HEK293 (cell line): ENCODE data around the gene PHF10.

Source experiments
- CTCF ChIA-PET: fragments of 350-600 bp; formaldehyde crosslinking; extraction: SDS; loops from one replicate; lab custom pipeline; 2021; ENCODE audit warnings: antibody characterized with exemption; lab: Yijun Ruan, JAX
- POLR2A ChIA-PET: fragments of 300-600 bp; formaldehyde crosslinking; extraction: SDS; loops from one replicate; lab custom pipeline; 2020; ENCODE audit warnings: antibody characterized with exemption, inconsistent platforms; lab: Yijun Ruan, JAX
- H3K27ac ChIP-seq: fragments of 200-500 bp; sonication (Bioruptor generic); 2 replicates; pipeline ENCODE4 v1.5.1; 2014; ENCODE audit warnings: low read depth, low read length, control low read depth, inconsistent platforms; ENCODE audit errors: extremely low read depth
- H3K36me3 ChIP-seq, 2 experiments: fragments of 200-500 bp in 1 of 2; sonication (Bioruptor generic) in 1 of 2; 1 replicate in 1 of 2; 2 replicates in 1 of 2; pipeline ENCODE4 v1.5.1; 2014 to 2017; ENCODE audit warnings: inconsistent platforms in 2 of 2, low read length in 2 of 2; ENCODE audit not compliant: control insufficient read depth in 2 of 2, insufficient read depth in 1 of 2
- H3K4me1 ChIP-seq: fragments of 200-500 bp; sonication (Bioruptor generic); 2 replicates; pipeline ENCODE4 v1.5.1; 2014; ENCODE audit warnings: mild to moderate bottlenecking, low read length, inconsistent platforms; ENCODE audit not compliant: control insufficient read depth, insufficient read depth
- H3K4me3 ChIP-seq: 2 replicates; pipeline ENCODE4 v1.5.1; 2011; ENCODE audit warnings: low read depth, mild to moderate bottlenecking, control low read depth, low read length, moderate library complexity
- H3K9me3 ChIP-seq: fragments of 200-500 bp; sonication (Bioruptor generic); 2 replicates; pipeline ENCODE4 v1.5.1; 2014; ENCODE audit warnings: low read depth, low read length, inconsistent platforms; ENCODE audit not compliant: control insufficient read depth, insufficient read depth
- BCL11B ChIP-seq: fragments of 450-650 bp; formaldehyde crosslinking; IDR thresholded peaks from 2 replicates; pipeline ENCODE4 v1.5.1; 2016; ENCODE audit warnings: low read depth, missing biosample characterization, missing genetic modification characterization
- HOXD13 ChIP-seq: sonication (generic); formaldehyde crosslinking; IDR thresholded peaks from 2 replicates; pipeline ENCODE4 v1.8.0; 2022; ENCODE audit warnings: missing genetic modification reagents, borderline replicate concordance
- KLF17 ChIP-seq: fragments of 450-650 bp; formaldehyde crosslinking; IDR thresholded peaks from 2 replicates; pipeline ENCODE4 v1.5.1; 2016; ENCODE audit warnings: missing biosample characterization, missing genetic modification characterization
- PATZ1 ChIP-seq: fragments of 450-650 bp; formaldehyde crosslinking; IDR thresholded peaks from 2 replicates; pipeline ENCODE4 v1.5.1; 2016; ENCODE audit warnings: missing biosample characterization, missing genetic modification characterization
- PRDM10 ChIP-seq: fragments of 450-650 bp; formaldehyde crosslinking; IDR thresholded peaks from 2 replicates; pipeline ENCODE4 v1.5.1; 2016; ENCODE audit warnings: missing biosample characterization, missing genetic modification characterization
- SALL2 ChIP-seq: fragments of 450-650 bp; formaldehyde crosslinking; IDR thresholded peaks from 2 replicates; pipeline ENCODE4 v1.5.0; 2017; ENCODE audit warnings: missing biosample characterization, mild to moderate bottlenecking, missing genetic modification characterization, borderline replicate concordance
- SETDB1 ChIP-seq: IDR thresholded peaks from one replicate; pipeline ENCODE4 v1.6.1; 2017; ENCODE audit warnings: mild to moderate bottlenecking, low read length, moderate library complexity, mixed read lengths; ENCODE audit not compliant: insufficient read length
- TSHZ1 ChIP-seq: fragments of 450-650 bp; formaldehyde crosslinking; IDR thresholded peaks from 2 replicates; pipeline ENCODE4 v1.5.1; 2016; ENCODE audit warnings: missing biosample characterization, missing genetic modification characterization, borderline replicate concordance
- YY2 ChIP-seq: fragments of 450-650 bp; formaldehyde crosslinking; IDR thresholded peaks from 2 replicates; pipeline ENCODE4 v1.5.1; 2016; ENCODE audit warnings: missing biosample characterization, missing genetic modification characterization
- ZBTB26 ChIP-seq: fragments of 450-650 bp; formaldehyde crosslinking; optimal IDR thresholded peaks from 2 replicates; pipeline ENCODE3; 2016; ENCODE audit warnings: missing biosample characterization, mild to moderate bottlenecking, missing genetic modification characterization
- ZFP3 ChIP-seq: fragments of 450-650 bp; formaldehyde crosslinking; IDR thresholded peaks from 2 replicates; pipeline ENCODE4 v1.5.1; 2016; ENCODE audit warnings: low read depth, missing biosample characterization, missing genetic modification characterization
- ZFP37 ChIP-seq: fragments of 450-650 bp; formaldehyde crosslinking; IDR thresholded peaks from 2 replicates; pipeline ENCODE4 v1.5.1; 2016; ENCODE audit warnings: missing biosample characterization, missing genetic modification characterization
- ZNF221 ChIP-seq: fragments of 450-650 bp; formaldehyde crosslinking; IDR thresholded peaks from 2 replicates; pipeline ENCODE4 v1.5.1; 2017; ENCODE audit warnings: missing biosample characterization, missing genetic modification characterization, borderline replicate concordance
- ZNF23 ChIP-seq: fragments of 450-650 bp; formaldehyde crosslinking; IDR thresholded peaks from 2 replicates; pipeline ENCODE4 v1.5.1; 2016; ENCODE audit warnings: missing biosample characterization, missing genetic modification characterization, borderline replicate concordance
- ZNF280D ChIP-seq: fragments of 450-650 bp; formaldehyde crosslinking; IDR thresholded peaks from 2 replicates; pipeline ENCODE4 v1.5.1; 2016; ENCODE audit warnings: missing biosample characterization, missing genetic modification characterization
- ZNF324 ChIP-seq: fragments of 450-650 bp; formaldehyde crosslinking; IDR thresholded peaks from 2 replicates; pipeline ENCODE4 v1.5.1; 2016; ENCODE audit warnings: missing biosample characterization, missing genetic modification characterization
- ZNF830 ChIP-seq: fragments of 450-650 bp; IDR thresholded peaks from 2 replicates; pipeline ENCODE4 v1.5.0; 2018; ENCODE audit warnings: missing biosample characterization, missing genetic modification characterization, low read depth, mild to moderate bottlenecking, moderate library complexity
- ZSCAN18 ChIP-seq: fragments of 450-650 bp; formaldehyde crosslinking; IDR thresholded peaks from 2 replicates; pipeline ENCODE4 v1.5.1; 2016; ENCODE audit warnings: missing biosample characterization, missing genetic modification characterization

Gene PHF10

DNA sequence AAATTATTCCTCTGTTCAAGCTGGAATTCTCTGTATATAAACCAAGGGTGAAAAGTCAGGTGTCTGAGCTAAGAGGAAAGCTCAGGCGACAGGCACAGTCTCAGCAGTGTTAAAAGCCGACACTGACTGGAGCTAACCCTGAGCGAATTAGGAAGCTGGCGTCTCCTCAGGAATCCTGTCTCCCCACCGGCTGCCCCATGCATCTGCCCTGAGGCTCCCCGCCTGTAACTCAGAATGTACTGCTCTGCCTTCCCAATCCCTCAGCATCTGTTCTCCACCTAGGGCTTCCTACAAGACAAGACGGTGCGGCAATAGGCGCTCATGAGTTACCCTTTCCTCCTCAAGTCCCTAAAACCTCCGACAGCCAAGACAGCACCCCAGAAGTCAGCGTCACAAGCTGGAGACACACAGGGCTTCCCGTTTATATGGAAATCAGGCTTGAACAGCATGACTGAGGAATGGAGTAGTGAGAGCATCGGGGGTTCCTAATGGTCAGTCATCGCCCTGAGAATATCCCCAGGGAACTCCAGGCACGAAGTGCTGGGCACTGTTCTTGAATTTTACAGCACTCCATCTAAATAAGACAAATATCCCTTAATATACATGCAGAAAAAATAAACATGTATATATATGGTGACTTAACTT lies 56.0 kb downstream of the PHF10 start:
- Histone ChIP-seq H3K9me3 (no peaks in the 10 kb centered on the region), H3K4me1 (no peaks in the 10 kb centered on the region), H3K27ac (no peak overlapping the region), H3K36me3 (peaks cover 0 to 90% of the 10 kb centered on the region in 2 experiments; a peak in 1 of 3 replicates), H3K4me3 (no peak overlapping the region)
- TF ChIP-seq HOXD13 (CRISPR knock-in tag) (no peak), PATZ1 (tag by site-specific recombination) (no peak), ZNF324 (tag by site-specific recombination) (no peak), KLF17 (tag by site-specific recombination) (no peak), ZBTB26 (tag by site-specific recombination) (no peak), SALL2 (tag by site-specific recombination) (no peak), ZNF221 (no peak), ZNF23 (tag by site-specific recombination) (no peak), ZFP37 (no peak), SETDB1 (no peak), PRDM10 (tag by site-specific recombination) (no peak), ZSCAN18 (no peak), YY2 (tag by site-specific recombination) (no peak), ZNF280D (tag by site-specific recombination) (no peak), TSHZ1 (tag by site-specific recombination) (no peak), ZFP3 (tag by site-specific recombination) (no peak), BCL11B (no peak), ZNF830 (tag by site-specific recombination) (no peak)
- POLR2A ChIA-PET, result no interaction called here
- CTCF ChIA-PET, result interaction anchor here (0.7 kb wide), 1 partner anchor 510 kb away, joined by 3 read pairs; no protein-coding TSS in a partner anchor
